WTC11 (cell line): ENCODE results near the gene MRPL11. TPM values are rescaled to one million over a fixed set of nuclear protein-coding genes. Genes with fewer than 3 reads are reported as not detected.
"Not testable (repeated sequence)": the region's sequence is repeated elsewhere in the genome, so short reads cannot be mapped to it uniquely, and the experiment has no call there.

Experiments used
- ATAC-seq: fragments of 200-7000 bp; cut with Tn5 transposase; 2 replicates; pipeline ENCODE4 v1.10.0; 2021; ENCODE audit warnings: mild to moderate bottlenecking, moderate library complexity
- CTCF ChIA-PET: fragments of 300-600 bp; sonication (Branson Sonifier 250); formaldehyde crosslinking; loops from one replicate; lab custom pipeline; 2021; ENCODE audit warnings: antibody characterized with exemption; lab: Charles Lee
- POLR2A ChIA-PET: fragments of 350-600 bp; sonication (Branson Sonifier 250); formaldehyde crosslinking; loops from one replicate; lab custom pipeline; 2021; ENCODE audit warnings: antibody characterized with exemption; lab: Charles Lee
- DNase-seq: peaks from one replicate; pipeline ENCODE4 v3.0.0; 2021; ENCODE audit warnings: low spot score
- H3K27ac Mint-ChIP-seq: 2 replicates; pipeline ENCODE4 v1.8.0; 2021; ENCODE audit warnings: mixed read lengths
- H3K27me3 Mint-ChIP-seq: 2 replicates; pipeline ENCODE4 v1.8.0; 2021; ENCODE audit warnings: low read depth, mild to moderate bottlenecking, moderate library complexity, mixed read lengths
- H3K36me3 Mint-ChIP-seq: 2 replicates; pipeline ENCODE4 v1.8.0; 2021; ENCODE audit warnings: mixed read lengths
- H3K4me1 Mint-ChIP-seq: 2 replicates; pipeline ENCODE4 v1.8.0; 2022; ENCODE audit warnings: mixed read lengths
- H3K4me3 Mint-ChIP-seq: 2 replicates; pipeline ENCODE4 v1.8.0; 2021; ENCODE audit warnings: mild to moderate bottlenecking, moderate library complexity, mixed read lengths
- H3K9me3 Mint-ChIP-seq: 2 replicates; pipeline ENCODE4 v1.8.0; 2021; ENCODE audit warnings: mixed read lengths
- AFF4 ChIP-seq: sonication (generic); formaldehyde crosslinking; IDR thresholded peaks from 2 replicates; pipeline ENCODE4 v1.8.1; 2023; ENCODE audit warnings: mild to moderate bottlenecking, missing genetic modification reagents, borderline replicate concordance
- ATF2 ChIP-seq: sonication (generic); formaldehyde crosslinking; IDR thresholded peaks from 2 replicates; pipeline ENCODE4 v1.8.1; 2022; ENCODE audit warnings: low read depth, missing genetic modification reagents, borderline replicate concordance
- CREB1 ChIP-seq: sonication (generic); formaldehyde crosslinking; IDR thresholded peaks from 2 replicates; pipeline ENCODE4 v1.8.0; 2023; ENCODE audit warnings: mild to moderate bottlenecking, missing genetic modification reagents
- ELF4 ChIP-seq: sonication (generic); formaldehyde crosslinking; IDR thresholded peaks from 2 replicates; pipeline ENCODE4 v1.8.1; 2022; ENCODE audit warnings: low read depth, mild to moderate bottlenecking, moderate library complexity, missing genetic modification reagents
- ESRRA ChIP-seq: sonication (generic); formaldehyde crosslinking; IDR thresholded peaks from 2 replicates; pipeline ENCODE4 v1.8.1; 2022; ENCODE audit warnings: mild to moderate bottlenecking, missing genetic modification reagents, borderline replicate concordance
- FOXK1 ChIP-seq: sonication (generic); formaldehyde crosslinking; IDR thresholded peaks from 2 replicates; pipeline ENCODE4 v1.8.0; 2022; ENCODE audit warnings: mild to moderate bottlenecking, moderate library complexity, missing genetic modification reagents
- GABPB1 ChIP-seq: sonication (generic); formaldehyde crosslinking; IDR thresholded peaks from 2 replicates; pipeline ENCODE4 v1.8.1; 2023; ENCODE audit warnings: mild to moderate bottlenecking, missing genetic modification reagents
- RELA ChIP-seq: sonication (generic); formaldehyde crosslinking; IDR thresholded peaks from 2 replicates; pipeline ENCODE4 v1.8.1; 2022; ENCODE audit warnings: missing genetic modification reagents, mild to moderate bottlenecking, borderline replicate concordance
- TCF7 ChIP-seq: sonication (generic); formaldehyde crosslinking; IDR thresholded peaks from 2 replicates; pipeline ENCODE4 v1.8.0; 2022; ENCODE audit warnings: mild to moderate bottlenecking, low read depth, missing genetic modification reagents, moderate library complexity
- ZBTB43 ChIP-seq: sonication (generic); formaldehyde crosslinking; IDR thresholded peaks from 2 replicates; pipeline ENCODE4 v1.8.1; 2023; ENCODE audit warnings: mild to moderate bottlenecking, missing genetic modification reagents
- ZNF396 ChIP-seq: fragments of 250-450 bp; sonication (Bioruptor Pico); IDR thresholded peaks from 2 replicates; pipeline ENCODE4 v1.8.0; 2021; ENCODE audit warnings: mild to moderate bottlenecking, moderate library complexity, borderline replicate concordance
- total RNA-seq: library from RNA; stranded (reverse); gene quantifications from 3 replicates; pipeline ENCODE4 v1.2.3, GENCODE V29; 2021
- TF ChIP-seq, protein P1 (sequence below): sonication (generic); formaldehyde crosslinking; IDR thresholded peaks from 2 replicates; pipeline ENCODE4 v1.8.0; 2022; ENCODE audit warnings: mild to moderate bottlenecking, missing genetic modification reagents
- TF ChIP-seq, protein P2 (sequence below): sonication (generic); formaldehyde crosslinking; IDR thresholded peaks from 2 replicates; pipeline ENCODE4 v1.8.0; 2022; ENCODE audit warnings: mild to moderate bottlenecking, missing genetic modification reagents

The MRPL11 gene
- total RNA-seq, 1 experiment from 2014 or later = 137 TPM

GRCh38 chr11:66443602-66444001 is 5.0 kb upstream of the MRPL11 start:
- peaks cover 9% of the 10 kb centered on the region for H3K27me3 Mint-ChIP-seq
- peaks cover 38% of the 10 kb centered on the region for H3K9me3 Mint-ChIP-seq
- ATAC-seq = no peak
- no peak for TF ChIP-seq ZNF396 (CRISPR knock-in tag)
- TF ChIP-seq ELF4 = no peak
- TF ChIP-seq ATF2 (CRISPR knock-in tag) = no peak
- no peak for TF ChIP-seq ZBTB43 (CRISPR knock-in tag)
- no peak for TF ChIP-seq TCF7 (CRISPR knock-in tag)
- no peak for TF ChIP-seq RELA
- no peak for TF ChIP-seq CREB1 (CRISPR knock-in tag)
- TF ChIP-seq, protein P1, sequence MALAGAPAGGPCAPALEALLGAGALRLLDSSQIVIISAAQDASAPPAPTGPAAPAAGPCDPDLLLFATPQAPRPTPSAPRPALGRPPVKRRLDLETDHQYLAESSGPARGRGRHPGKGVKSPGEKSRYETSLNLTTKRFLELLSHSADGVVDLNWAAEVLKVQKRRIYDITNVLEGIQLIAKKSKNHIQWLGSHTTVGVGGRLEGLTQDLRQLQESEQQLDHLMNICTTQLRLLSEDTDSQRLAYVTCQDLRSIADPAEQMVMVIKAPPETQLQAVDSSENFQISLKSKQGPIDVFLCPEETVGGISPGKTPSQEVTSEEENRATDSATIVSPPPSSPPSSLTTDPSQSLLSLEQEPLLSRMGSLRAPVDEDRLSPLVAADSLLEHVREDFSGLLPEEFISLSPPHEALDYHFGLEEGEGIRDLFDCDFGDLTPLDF (CRISPR knock-in tag) = no peak
- TF ChIP-seq, protein P2, sequence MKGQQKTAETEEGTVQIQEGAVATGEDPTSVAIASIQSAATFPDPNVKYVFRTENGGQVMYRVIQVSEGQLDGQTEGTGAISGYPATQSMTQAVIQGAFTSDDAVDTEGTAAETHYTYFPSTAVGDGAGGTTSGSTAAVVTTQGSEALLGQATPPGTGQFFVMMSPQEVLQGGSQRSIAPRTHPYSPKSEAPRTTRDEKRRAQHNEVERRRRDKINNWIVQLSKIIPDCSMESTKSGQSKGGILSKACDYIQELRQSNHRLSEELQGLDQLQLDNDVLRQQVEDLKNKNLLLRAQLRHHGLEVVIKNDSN (CRISPR knock-in tag) = no peak
- no peak for TF ChIP-seq AFF4 (CRISPR knock-in tag)
- TF ChIP-seq GABPB1 (CRISPR knock-in tag) = no peak
- TF ChIP-seq ESRRA (CRISPR knock-in tag) = no peak
- no peak for TF ChIP-seq FOXK1 (CRISPR knock-in tag)
- TF ChIP-seq, all 79 proteins: peak for 0
- CTCF ChIA-PET = no interaction called here
- Mint-ChIP-seq H3K36me3 (peaks cover 24% of the 10 kb centered on the region), H3K27ac (no peak overlapping the region), H3K4me1 (peaks cover 26% of the 10 kb centered on the region), H3K4me3 (no peak overlapping the region)
- POLR2A ChIA-PET = no interaction called here
- DNase-seq = no peak

- H3K4me3 Mint-ChIP-seq, ATAC-seq, POLR2A ChIA-PET, DNase-seq, H3K27me3 Mint-ChIP-seq, H3K27ac Mint-ChIP-seq: not testable (repeated sequence)
- CTCF ChIA-PET = interaction anchor here (1.4 to 3.2 kb wide), 3 partner anchors 25 to 55 kb away, joined by 3 to 52 read pairs (median 18); partner anchors contain the start of gene PELI3
- Mint-ChIP-seq H3K9me3 (peaks cover 38% of the 10 kb centered on the region), H3K4me1 (peaks cover 21% of the 10 kb centered on the region), H3K36me3 (peaks cover 36% of the 10 kb centered on the region)
These were observed 2.3 kb upstream of the MRPL11 start for GRCh38 chr11:66440940-66441282.
